Measurements from ENCODE around the gene KBTBD8.

The KBTBD8 gene

DNA sequence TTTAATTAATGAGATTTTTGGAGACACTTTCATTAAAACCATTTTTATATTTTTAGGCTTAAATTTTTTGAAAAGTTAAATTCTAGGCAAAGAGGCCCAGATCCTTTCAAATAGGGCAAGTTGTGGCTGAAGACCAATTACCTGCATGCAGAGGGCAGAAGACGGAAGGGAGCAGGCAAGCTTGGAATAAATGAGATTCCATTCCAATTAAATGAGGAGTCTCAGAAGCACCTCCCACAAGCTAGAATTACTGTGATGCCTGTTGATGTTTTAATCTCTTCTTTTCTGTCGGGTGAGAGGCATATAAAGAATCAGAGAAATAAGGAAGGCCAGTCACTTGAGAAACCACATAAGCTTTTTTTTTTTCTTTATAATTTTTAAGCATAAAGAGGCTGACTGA lies 46.8 kb downstream of the KBTBD8 start:
- no peak for DNase-seq

DNA sequence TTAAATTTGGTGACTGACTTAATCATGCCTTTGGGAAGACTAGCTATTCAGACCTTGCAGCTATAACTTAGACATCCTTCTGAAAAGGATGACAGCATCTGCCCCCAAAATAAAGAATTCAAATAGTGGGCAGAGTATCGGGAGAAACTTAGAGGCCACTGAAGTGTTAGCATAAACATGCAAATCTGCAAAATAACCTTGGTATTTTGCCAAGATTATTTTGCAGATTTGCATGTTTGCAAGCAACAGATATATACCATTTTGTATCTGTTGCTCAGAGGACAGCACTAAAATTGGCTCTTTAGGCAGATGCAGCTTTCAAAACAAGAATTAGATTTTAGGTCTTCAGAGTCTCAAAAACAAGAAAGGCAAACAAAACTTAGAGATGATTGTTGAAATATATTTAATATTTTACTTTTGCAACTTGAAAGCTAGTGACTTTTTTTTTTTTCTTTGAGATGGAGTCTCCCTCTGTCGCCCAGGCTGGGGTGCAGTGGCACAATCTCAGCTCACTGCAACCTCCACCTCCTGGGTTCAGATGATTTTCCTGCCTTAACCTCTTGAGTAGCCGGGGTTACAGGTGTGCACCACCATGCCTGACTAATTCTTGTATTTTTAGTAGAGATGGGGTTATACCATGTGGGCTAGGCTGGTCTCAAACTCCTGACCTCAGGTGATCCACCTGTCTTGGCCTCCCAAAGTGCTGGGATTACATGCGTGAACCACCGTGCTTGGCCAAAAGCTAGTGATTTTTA lies 47.8 kb downstream of the KBTBD8 start:
- no peak for DNase-seq

DNA sequence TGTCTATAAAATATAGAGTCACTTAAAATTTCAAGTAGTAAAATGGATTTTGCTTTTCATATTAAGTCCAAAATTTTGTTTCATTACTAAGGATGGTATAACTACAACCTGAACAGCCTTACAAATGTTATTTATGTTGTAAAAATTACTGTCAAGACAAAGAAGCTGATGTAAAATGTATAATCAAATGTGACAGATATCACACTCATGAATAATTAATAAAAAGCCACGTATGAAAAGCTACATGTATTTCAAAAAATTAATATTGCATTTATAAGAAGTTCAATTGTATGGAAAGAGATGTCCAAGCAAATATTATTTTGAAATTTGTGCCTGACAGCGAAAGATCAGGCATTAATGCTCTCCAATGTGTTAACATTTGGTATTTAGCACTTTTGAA lies 48.9 kb downstream of the KBTBD8 start:
- no peak for DNase-seq

DNA sequence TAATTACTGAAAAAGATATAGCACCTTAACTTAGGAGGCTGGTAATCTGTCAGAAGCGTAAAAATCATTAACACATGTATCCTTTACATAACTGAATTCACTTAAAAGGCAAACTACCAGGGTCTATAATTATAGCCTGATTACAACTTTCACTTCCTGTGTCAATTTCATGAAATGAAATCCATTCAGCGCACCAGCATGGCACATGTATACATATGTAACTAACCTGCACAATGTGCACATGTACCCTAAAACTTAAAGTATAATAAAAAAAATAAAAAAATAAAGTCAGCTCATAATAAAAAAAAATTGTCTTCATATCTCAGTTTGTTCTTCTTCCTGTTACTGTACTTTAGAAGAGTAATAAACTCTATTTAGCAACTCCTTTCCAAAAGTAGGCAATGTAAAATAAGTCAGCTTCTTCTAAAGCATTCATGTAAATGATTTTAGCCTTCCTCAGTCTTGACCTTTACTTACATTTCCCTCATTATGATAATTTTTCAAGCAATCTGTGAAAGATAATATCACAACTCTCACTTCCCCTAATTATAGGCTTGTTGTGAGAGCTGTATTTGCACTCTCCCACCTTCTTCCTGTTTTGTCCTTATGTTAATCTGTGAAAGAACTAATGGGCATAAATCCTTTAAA lies 50.1 kb downstream of the KBTBD8 start:
- no peak for DNase-seq

DNA sequence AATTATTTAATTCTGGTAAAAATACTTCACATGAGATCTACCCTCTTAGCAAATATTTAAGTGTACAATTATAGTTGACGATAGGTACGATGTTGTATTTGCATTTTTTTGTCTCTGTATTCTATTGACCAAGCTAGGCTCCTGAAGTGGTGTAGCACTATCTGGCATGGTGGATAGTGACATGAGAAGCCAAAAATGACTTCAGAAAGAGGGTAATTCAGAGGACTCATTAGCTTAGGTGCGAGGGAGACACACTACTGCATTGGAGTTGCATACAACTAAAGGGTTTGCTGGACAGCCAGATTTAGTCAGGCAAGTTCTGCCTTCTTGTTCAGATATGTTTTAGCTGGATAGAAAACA lies 50.6 kb downstream of the KBTBD8 start:
- no peak for DNase-seq

DNA sequence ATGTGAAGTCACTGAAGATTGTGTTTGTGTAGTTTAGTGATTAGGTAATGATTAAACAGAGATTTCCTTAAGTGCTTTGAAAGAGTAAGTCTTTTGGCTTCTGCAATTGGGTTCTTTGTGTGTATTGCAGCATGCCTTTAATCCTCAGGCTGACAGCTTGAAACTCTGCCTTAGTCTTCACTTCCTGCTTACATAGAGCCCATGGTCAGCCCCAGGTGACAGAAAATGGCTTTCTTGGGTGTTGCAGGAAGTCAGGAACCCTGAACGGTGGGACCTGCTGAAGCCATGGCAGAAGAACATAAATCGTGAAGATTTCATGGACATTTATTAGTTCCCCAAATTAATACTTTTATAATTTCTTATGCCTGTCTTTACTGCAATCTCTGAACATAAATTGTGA lies 61.3 kb downstream of the KBTBD8 start:
- no peak for DNase-seq
